Neutrophil (primary cell): ENCODE measurements around the gene CDPF1.

Experiments used
- H3K27ac ChIP-seq: fragments of 200-600 bp; sonication (generic); 2 replicates; pipeline ENCODE4 v1.5.1; 2016; ENCODE audit warnings: mild to moderate bottlenecking, moderate library complexity
- H3K27me3 ChIP-seq: fragments of 200-600 bp; sonication (generic); 2 replicates; pipeline ENCODE4 v1.6.0; 2016; ENCODE audit warnings: mild to moderate bottlenecking
- H3K36me3 ChIP-seq: fragments of 200-600 bp; sonication (generic); 2 replicates; pipeline ENCODE4 v1.5.1; 2017
- H3K4me1 ChIP-seq, 2 experiments: fragments of 200-600 bp in 1 of 2; sonication (generic) in 1 of 2; 1 replicate in 1 of 2; 2 replicates in 1 of 2; pipeline versions ENCODE4 v1.5.1 to v1.6.1; 2013 to 2016; ENCODE audit warnings: low read depth in 1 of 2, low read length in 1 of 2, mild to moderate bottlenecking in 1 of 2, moderate library complexity in 1 of 2; ENCODE audit not compliant: control insufficient read depth in 1 of 2, insufficient read depth in 1 of 2
- H3K4me3 ChIP-seq, 2 experiments: fragments of 200-600 bp in 1 of 2; sonication (generic) in 1 of 2; 1 replicate in 1 of 2; 2 replicates in 1 of 2; pipeline ENCODE4 v1.5.1; 2013 to 2016; ENCODE audit warnings: low read depth in 1 of 2, low read length in 1 of 2, mild to moderate bottlenecking in 1 of 2, moderate library complexity in 1 of 2
- H3K9me3 ChIP-seq: fragments of 200-600 bp; sonication (generic); 2 replicates; pipeline ENCODE4 v1.5.1; 2016
- CTCF ChIP-seq: fragments of 200-600 bp; sonication (generic); IDR thresholded peaks from 2 replicates; pipeline ENCODE4 v1.5.1; 2016; ENCODE audit warnings: antibody characterized with exemption

The CDPF1 gene

GRCh38 chr22:46196278-46196677, 53.8 kb downstream of the CDPF1 start:
- TF ChIP-seq CTCF, result no peak
- no peak overlapping the region for H3K27ac ChIP-seq
- peaks cover 10% of the 10 kb centered on the region for H3K36me3 ChIP-seq
- no peaks in the 10 kb centered on the region for H3K27me3 ChIP-seq
- no peaks in the 10 kb centered on the region for H3K4me1 ChIP-seq
- no peak overlapping the region for H3K4me3 ChIP-seq
- H3K9me3 ChIP-seq, result no peaks in the 10 kb centered on the region

GRCh38 chr22:46195487-46196165, 54.5 kb downstream of the CDPF1 start:
- TF ChIP-seq CTCF, result no peak
- H3K9me3 ChIP-seq, result no peaks in the 10 kb centered on the region
- H3K4me3 ChIP-seq, result no peak overlapping the region
- H3K27me3 ChIP-seq, result no peaks in the 10 kb centered on the region
- H3K4me1 ChIP-seq, result no peaks in the 10 kb centered on the region
- peaks cover 10% of the 10 kb centered on the region for H3K36me3 ChIP-seq
- H3K27ac ChIP-seq, result no peak overlapping the region
